C4-2B (cell line): ENCODE data around the gene KIRREL2.

Source experiments
- CTCF ChIP-seq: fragments of 450-650 bp; conservative IDR thresholded peaks from 2 replicates; pipeline ENCODE4 v1.5.1; 2017; ENCODE audit warnings: mild to moderate bottlenecking
- ZFX ChIP-seq: fragments of 450-650 bp; IDR thresholded peaks from 2 replicates; pipeline ENCODE4 v1.6.1; 2017

- TF ChIP-seq CTCF (no peak), ZFX (no peak)
Observed at GRCh38 chr19:35885904-35886303, 29.2 kb downstream of the KIRREL2 start.
